Activated CD4-positive, alpha-beta T cell treated with anti-CD3 and anti-CD28 coated beads, Interleukin-2, amount 10 ng/mL, durations not matched to agents 24 days and 14 days (primary cell): ENCODE measurements around the gene PTTG1IP. TPM values are rescaled to one million over a fixed set of nuclear protein-coding genes. Genes with fewer than 3 reads are reported as not detected.
A peak's percentile ranks its signal among the peaks of the same experiment; 100 is the strongest.

Experiments
- DNase-seq: peaks from one replicate; pipeline ENCODE4 v3.0.0; 2022
- H3K27ac Mint-ChIP-seq: one replicate; pipeline ENCODE4 v1.8.0; 2022; ENCODE audit warnings: mild to moderate bottlenecking, mixed read lengths
- H3K27me3 Mint-ChIP-seq: one replicate; pipeline ENCODE4 v1.8.0; 2022; ENCODE audit warnings: mixed read lengths
- H3K36me3 Mint-ChIP-seq: one replicate; pipeline ENCODE4 v1.8.0; 2022; ENCODE audit warnings: low read depth, mild to moderate bottlenecking, mixed read lengths
- H3K4me1 Mint-ChIP-seq: one replicate; pipeline ENCODE4 v1.8.0; 2021; ENCODE audit warnings: mixed read lengths
- H3K4me3 Mint-ChIP-seq: one replicate; pipeline ENCODE4 v1.8.0; 2022; ENCODE audit warnings: mild to moderate bottlenecking, moderate library complexity, mixed read lengths
- H3K9me3 Mint-ChIP-seq: one replicate; pipeline ENCODE4 v1.8.0; 2021; ENCODE audit warnings: mixed read lengths
- intact Hi-C: fragments of 100-400 bp; cut with micrococcal nuclease; formaldehyde crosslinking; loops from one replicate; pipeline ENCODE4 v1.15.1; 2023
- total RNA-seq: library from RNA; stranded (reverse); gene quantifications from 2 replicates; pipeline ENCODE4 v1.2.3, GENCODE V29; 2022

The PTTG1IP gene
- total RNA-seq, 1 donor from 2014 or later, result 46.5 TPM

DNA sequence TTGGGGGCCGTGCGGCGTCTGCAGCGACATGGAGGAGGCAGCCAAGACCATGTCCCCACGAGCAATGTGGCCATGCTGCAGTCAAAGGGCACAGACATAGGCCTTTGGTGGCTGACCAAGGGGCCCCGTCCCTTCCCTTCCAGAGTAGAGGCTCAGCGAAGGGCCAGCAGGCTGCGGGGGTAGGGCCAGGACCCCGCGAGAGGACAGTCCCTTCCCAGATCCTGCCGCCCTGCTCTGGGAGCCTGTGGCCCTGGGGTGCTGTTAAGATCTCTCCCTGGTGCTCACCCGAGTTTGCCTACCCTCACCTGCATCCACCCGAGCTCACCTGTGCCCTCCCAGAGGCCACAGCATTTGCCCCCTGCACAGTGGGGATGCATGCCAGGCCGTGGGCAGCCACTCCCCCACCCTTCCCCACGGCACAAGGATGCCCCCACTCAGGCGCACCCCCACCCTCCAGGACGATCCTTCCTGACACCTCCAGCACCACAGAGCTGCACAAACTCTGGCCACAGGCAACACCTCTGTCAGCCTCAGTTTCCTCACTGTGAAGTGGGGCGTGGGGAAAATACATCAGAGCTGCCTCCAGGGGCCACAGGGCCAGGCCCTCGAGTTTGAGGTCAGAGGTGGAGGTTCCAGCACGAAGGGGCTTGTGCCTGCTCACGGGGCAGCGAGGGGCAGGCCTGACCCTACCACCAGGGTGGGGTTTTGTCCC lies 31.7 kb upstream of the PTTG1IP start:
- Mint-ChIP-seq H3K36me3 (peaks cover 66% of the 10 kb centered on the region), H3K27me3 (no peaks in the 10 kb centered on the region), H3K4me3 (no peak overlapping the region), H3K4me1 (peaks cover 22% of the 10 kb centered on the region), H3K9me3 (no peaks in the 10 kb centered on the region), H3K27ac (no peak overlapping the region)
- intact Hi-C loops, result no loop called here
- DNase-seq, result no peak

DNA sequence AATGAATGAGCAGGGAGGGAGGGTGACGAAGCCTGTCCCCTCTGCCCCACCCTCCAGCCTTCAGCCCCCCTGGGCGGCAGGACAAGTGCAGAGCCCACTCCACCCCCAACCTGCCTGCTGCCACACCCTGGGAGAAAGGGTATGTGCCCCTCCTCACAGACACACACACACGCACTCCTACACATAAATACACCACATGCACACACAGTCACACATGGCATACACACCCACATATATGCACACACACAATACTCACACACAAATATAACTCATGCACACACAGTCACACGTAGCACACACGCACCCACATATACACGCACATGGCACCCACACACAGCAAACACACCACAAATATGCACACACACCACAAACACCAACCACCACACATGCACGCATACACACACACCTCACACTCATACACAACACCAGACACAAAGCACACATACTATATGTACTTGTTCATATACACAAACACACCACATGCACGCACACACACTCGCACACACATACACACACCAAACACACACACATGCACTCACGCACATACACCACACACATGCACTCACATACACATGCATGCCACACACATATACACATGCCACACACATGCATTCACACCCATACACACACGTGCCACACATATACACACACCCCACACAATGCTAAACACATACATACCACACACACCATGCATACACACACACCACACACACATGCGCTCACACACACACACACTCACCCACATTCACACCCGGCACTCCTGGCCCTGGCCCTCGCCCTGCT lies 30.8 kb upstream of the PTTG1IP start:
- no peak overlapping the region for H3K27ac Mint-ChIP-seq
- H3K4me3 Mint-ChIP-seq, result no peak overlapping the region
- H3K36me3 Mint-ChIP-seq, result peaks cover 66% of the 10 kb centered on the region
- no peaks in the 10 kb centered on the region for H3K27me3 Mint-ChIP-seq
- H3K4me1 Mint-ChIP-seq, result peaks cover 17% of the 10 kb centered on the region
- H3K9me3 Mint-ChIP-seq, result no peaks in the 10 kb centered on the region
- intact Hi-C loops, result no loop called here
- DNase-seq, result no peak

DNA sequence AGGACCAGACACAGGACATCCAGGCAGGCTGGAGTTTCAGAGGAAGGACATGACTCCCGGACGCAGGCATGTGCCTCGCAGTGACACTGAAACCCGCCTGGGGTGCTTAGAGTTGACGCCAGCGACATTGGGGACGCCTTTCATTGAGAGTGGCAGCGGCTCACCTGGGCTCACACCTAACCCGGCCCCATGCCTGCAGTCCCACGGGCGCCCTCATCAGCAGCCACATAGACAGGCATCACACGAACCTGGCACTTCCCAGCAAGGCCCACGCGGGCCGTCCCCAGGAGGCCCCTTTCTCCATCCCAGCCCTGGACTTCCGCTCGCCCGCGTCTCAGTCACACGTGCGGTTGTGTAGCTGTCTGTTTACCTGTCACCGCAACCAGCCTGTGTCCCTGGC lies 30.2 kb upstream of the PTTG1IP start:
- no peak overlapping the region for H3K27ac Mint-ChIP-seq
- peaks cover 62% of the 10 kb centered on the region for H3K36me3 Mint-ChIP-seq
- H3K27me3 Mint-ChIP-seq, result no peaks in the 10 kb centered on the region
- peaks cover 12% of the 10 kb centered on the region for H3K4me1 Mint-ChIP-seq
- intact Hi-C loops, result no loop called here
- H3K4me3 Mint-ChIP-seq, result no peak overlapping the region
- H3K9me3 Mint-ChIP-seq, result no peaks in the 10 kb centered on the region
- no peak for DNase-seq

DNA sequence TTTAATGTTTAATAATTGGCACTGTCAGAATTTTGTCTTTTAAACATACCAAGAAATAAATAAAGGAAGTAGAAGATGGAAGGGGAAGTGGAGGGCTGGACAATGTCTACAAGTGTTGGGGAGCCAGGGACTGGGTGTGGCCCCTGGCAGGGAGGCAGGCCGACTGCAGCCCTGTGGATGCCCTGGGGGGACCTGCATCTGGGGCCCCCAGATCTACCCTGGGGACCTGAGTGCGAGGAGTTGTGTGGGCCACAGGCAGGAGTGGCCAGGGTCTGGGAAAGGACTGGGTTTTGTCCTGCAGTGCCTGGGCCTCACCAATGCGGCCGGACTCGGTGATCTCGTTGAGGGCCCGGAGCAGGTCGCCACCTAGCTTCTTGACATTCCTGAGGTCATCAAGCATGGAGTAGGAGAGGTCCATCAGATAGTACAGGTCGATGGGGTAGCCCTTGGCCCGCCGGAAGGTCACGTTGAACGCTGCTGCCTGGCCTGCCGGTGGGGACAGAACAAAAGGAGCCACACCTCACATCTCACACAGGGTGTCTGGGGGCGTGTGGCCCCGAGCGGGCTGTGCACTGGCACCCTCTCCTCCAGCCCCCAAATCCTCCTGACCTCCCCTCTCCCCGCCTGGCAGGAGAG lies 29.7 kb upstream of the PTTG1IP start:
- Mint-ChIP-seq H3K27me3 (no peaks in the 10 kb centered on the region), H3K36me3 (peaks cover 63% of the 10 kb centered on the region), H3K27ac (no peak overlapping the region), H3K9me3 (no peaks in the 10 kb centered on the region), H3K4me1 (peaks cover 9% of the 10 kb centered on the region), H3K4me3 (no peak overlapping the region)
- no peak for DNase-seq
- intact Hi-C loops, result no loop called here

DNA sequence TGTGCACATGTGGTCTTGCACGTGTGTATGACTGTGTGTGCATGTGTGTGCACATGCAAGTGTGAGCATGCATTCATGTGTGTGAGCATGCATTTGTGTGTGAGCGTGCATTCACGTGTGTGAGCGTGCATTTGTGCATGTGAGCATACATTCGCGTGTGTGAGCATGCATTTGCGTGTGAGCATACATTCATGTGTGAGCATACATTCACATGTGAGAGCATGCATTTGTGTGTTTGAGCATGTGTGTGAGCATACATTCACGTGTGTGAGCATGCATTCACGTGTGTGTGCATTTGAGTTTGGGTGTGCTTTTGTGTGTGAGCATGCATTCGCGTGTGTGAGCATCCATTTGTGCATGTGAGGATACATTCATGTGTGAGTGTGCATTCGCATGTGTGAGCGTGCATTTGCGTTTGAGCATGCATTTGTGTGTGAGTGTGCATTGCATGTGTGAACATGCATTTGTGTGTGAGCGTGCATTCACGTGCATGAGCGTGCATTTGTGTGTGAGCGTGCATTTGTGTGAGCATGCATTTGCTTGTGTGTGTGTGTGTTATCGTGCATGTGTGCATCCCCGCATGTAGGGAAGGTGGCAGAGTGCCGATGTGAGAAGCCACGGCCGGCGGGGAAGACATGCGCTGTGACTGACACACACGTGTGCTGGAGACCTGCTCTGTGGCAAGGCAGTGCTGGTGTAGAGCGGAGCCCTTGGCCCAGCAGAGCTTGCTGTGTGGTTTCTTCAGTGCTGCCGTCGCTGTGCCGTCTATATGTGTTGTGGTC lies 29.0 kb upstream of the PTTG1IP start:
- H3K27me3 Mint-ChIP-seq, result no peaks in the 10 kb centered on the region
- H3K4me1 Mint-ChIP-seq, result peaks cover 9% of the 10 kb centered on the region
- H3K4me3 Mint-ChIP-seq, result no peak overlapping the region
- no peak overlapping the region for H3K27ac Mint-ChIP-seq
- DNase-seq, result no peak
- no peaks in the 10 kb centered on the region for H3K9me3 Mint-ChIP-seq
- intact Hi-C loops, result no loop called here
- H3K36me3 Mint-ChIP-seq, result peaks cover 67% of the 10 kb centered on the region

DNA sequence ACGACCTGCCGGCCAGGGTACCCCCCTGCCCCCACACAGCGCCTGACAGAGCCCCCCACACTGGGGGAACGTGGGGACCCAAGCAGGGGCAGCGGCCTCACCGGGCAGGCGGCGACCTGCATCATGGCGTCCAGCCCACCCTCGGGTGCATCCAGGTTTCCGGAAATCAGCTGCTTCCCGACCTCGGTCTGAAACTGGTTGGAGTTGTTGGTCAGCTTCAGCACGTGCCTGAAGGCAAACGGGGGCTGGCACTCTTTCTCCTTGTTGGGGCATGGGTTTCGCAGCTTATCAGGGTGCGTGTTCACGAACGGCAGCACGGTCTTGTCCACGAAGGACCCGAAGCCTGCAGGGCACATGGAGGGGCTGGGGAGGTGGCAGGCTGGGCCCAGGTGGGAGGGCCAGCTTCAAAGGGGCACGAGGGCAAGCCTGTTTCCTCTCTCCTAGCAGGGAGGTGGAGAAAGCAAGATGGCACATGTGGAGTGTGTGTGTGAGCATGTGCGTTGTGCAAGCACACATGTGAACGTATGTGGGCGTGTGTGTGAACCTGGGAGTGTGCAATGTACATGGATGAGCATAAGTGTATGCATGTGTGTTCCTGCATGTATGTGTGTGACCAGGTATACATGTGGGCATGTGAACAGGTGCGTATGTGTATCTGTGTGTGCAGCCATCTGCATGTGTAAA lies 28.0 kb upstream of the PTTG1IP start:
- no peak overlapping the region for H3K27ac Mint-ChIP-seq
- H3K4me1 Mint-ChIP-seq, result peaks cover 9% of the 10 kb centered on the region
- no peak overlapping the region for H3K4me3 Mint-ChIP-seq
- no peak for DNase-seq
- H3K36me3 Mint-ChIP-seq, result peaks cover 70% of the 10 kb centered on the region
- no peaks in the 10 kb centered on the region for H3K27me3 Mint-ChIP-seq
- intact Hi-C loops, result no loop called here
- H3K9me3 Mint-ChIP-seq, result no peaks in the 10 kb centered on the region

DNA sequence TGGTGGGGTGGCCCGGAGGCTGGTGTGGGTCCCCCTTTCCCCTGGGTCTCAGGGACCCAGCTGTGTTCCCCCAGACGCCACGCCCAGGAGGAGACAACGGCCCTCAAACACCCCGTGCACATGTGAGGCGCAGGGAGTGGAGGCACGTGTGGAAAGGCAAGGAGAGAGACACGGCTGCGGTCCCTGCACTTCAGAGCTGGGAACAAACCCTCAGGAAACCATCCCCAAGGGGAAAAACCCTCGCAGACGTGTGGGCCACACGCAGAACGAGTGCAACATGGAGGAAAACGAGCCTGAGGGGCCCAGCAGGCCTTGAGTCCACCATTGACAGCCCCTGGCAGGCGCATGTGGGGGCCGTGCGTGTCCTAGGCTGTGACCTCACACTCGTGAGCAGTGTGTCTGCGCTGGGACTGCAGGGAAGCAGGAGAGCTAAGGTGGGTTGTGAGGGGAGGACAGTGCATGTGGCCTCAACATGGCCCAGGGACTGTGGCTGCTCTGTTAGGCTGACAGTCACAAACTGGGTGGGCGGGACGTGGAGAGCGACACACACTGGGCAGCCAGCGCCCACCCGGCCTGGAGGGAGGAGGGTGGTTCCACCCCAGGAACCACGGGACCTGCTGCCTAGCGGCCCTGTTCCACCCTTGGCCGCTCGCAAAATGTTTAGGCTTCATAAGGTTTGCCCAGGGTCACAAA lies 27.2 kb upstream of the PTTG1IP start:
- no peak for DNase-seq
- H3K9me3 Mint-ChIP-seq, result no peaks in the 10 kb centered on the region

DNA sequence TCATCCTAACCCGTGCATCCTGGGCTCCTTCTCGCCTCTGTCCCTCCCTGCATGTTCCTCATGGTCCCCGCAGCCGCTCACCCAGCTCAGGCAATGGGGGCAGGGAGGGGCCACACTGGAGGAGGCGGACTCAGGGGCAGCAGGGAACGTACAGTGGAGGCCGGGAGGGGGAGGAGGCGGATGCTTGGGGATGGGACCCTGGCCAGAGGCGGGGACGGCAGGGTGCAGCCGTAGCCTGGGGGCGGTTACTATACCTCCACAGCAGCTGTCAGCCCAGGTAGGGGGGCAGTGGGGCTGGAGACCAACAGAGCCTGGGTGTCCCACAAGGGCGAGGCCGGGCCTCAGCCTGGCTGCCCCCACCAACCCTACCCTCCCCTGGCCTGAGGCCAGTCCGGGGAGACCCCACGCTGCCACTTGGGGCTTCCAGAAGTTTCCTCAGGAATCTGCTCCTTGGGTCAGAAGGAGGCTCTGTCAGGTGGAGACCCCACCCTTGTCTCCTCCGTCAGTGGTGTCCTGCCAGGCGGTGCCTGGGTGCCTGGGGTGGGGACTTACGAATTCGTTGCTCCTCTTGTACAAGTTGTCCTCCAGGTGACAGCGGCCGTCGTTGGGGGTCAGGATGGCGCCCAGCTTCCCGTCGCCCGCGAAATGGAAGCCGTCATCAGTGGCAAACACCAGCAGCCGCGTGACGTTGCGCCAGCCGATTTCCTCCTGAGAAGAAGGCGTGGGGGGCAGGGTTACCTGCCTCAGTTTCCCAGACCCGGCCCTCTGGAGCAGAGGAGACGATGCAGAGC lies 26.5 kb upstream of the PTTG1IP start:
- Mint-ChIP-seq H3K9me3 (no peaks in the 10 kb centered on the region), H3K4me1 (peaks cover 6% of the 10 kb centered on the region), H3K4me3 (no peak overlapping the region), H3K27ac (no peak overlapping the region), H3K36me3 (peaks cover 64% of the 10 kb centered on the region), H3K27me3 (no peaks in the 10 kb centered on the region)
- intact Hi-C loops, result no loop called here
- no peak for DNase-seq

More for the DNA sequence above, 27.2 kb upstream of the PTTG1IP start:
- intact Hi-C loops, result no loop called here
- Mint-ChIP-seq H3K4me1 (peaks cover 6% of the 10 kb centered on the region), H3K27ac (no peak overlapping the region), H3K27me3 (no peaks in the 10 kb centered on the region), H3K4me3 (no peak overlapping the region), H3K36me3 (peaks cover 68% of the 10 kb centered on the region)

DNA sequence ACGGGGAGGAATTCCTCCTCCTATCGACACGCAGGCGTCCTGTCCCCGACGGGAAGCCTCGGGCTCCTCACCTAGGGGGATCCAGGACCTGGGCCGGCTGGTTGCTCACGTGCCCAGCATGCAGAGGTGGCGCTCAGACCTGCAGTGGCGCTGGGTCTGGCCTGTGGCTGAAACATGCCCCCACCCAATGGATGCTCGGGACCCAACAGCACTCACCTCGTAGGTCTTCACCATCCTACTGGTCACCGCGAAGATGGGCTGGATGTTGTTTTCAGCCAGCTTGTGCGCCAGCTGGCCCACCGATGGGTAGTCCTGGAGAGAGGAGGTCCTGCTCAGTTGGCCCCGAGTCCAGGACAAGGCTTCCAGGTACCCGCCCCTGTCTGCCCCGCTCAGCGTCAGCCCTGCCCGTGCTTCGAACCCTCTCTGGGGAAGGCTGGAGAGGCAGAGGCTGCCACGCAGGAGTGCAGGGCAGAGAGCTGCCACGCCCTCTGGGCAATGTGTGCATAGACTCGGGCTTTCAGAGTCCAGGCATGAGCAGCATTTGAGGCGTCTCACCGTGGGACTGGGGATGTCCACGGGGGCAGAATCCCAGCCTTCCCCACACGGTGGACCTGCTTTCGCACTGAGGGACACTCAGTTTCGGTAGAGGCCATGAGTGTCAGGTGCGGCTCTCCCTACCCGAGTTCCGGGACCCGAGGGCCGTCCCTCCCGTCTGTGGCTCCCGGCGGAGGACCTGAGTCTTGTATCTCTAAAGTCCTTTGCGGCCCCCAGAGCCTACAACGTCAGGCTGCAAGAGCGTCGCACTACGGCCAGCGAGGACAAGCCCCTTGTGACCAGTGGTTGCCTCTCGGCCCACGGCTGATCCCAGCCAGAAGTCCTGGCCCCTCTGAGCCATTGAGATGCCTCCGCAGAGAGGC lies 25.6 kb upstream of the PTTG1IP start:
- H3K9me3 Mint-ChIP-seq, result no peaks in the 10 kb centered on the region
- H3K4me3 Mint-ChIP-seq, result no peak overlapping the region

DNA sequence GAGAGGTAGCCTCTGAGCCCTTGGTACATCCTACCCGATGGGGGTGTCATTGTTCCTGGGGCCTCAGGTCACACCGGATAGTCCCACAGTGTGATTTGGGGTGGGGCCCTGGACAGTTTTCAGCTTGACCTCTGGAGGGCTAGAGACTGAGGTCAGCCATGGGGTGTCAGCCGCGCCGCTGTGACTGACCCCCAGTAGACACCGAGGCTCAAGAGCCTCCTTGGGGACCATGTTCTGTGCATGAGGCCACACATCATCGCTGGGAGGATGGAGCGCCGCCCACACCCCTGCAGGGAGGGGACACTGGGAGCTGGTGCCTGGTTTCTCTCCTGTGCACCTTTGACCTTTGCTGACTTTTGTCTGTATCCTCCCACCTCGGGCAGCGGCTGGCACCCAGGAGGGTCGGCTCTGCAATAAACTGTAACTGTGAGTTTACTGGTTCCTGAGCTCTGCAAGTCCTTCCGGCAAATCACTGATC lies 24.6 kb upstream of the PTTG1IP start:
- H3K4me1 Mint-ChIP-seq, result peaks cover 5% of the 10 kb centered on the region
- no peak overlapping the region for H3K4me3 Mint-ChIP-seq
- no peaks in the 10 kb centered on the region for H3K9me3 Mint-ChIP-seq
- H3K27ac Mint-ChIP-seq, result no peak overlapping the region
- H3K36me3 Mint-ChIP-seq, result peaks cover 53% of the 10 kb centered on the region
- DNase-seq, result no peak
- intact Hi-C loops, result no loop called here
- no peaks in the 10 kb centered on the region for H3K27me3 Mint-ChIP-seq

More for the DNA sequence above, 25.6 kb upstream of the PTTG1IP start:
- H3K27ac Mint-ChIP-seq, result no peak overlapping the region
- intact Hi-C loops, result no loop called here
- H3K36me3 Mint-ChIP-seq, result peaks cover 58% of the 10 kb centered on the region
- no peak for DNase-seq
- H3K27me3 Mint-ChIP-seq, result no peaks in the 10 kb centered on the region
- H3K4me1 Mint-ChIP-seq, result peaks cover 2% of the 10 kb centered on the region

DNA sequence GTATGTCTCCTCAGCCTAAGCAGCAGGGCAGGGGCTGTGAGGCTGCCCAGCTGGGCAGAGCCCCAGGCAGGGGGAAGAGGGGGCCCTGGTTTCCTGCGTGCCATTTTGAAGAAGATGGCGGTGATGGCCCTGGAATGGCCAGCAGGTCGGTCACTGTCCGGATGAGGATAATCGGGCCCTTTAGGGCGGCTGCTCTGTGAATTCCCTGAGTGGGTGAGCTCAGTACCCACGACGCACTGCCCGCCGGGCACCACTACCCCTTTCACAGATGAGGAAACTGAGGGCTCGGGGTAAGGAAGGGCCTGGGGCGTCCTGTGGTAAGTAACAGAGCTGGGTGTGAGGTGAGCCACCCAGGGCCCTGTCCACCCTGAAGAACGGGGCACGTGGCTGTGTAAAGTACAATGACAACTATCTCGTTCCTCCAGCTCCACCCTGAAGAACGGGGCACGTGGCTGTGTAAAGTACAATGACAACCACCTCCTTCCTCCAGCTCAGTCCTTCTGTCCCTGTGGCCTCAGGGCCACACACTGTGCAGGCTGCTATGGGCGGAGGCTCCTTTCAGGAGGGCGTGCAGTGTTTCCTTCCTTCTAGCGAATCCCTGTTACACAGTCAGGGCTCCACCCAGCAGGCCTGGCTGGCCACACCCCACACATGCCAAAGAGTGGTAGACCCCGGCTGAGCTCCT lies 24.0 kb upstream of the PTTG1IP start:
- Mint-ChIP-seq H3K27ac (no peak overlapping the region), H3K4me3 (no peak overlapping the region), H3K27me3 (no peaks in the 10 kb centered on the region), H3K9me3 (no peaks in the 10 kb centered on the region), H3K4me1 (peaks cover 6% of the 10 kb centered on the region), H3K36me3 (peaks cover 51% of the 10 kb centered on the region)
- peak; percentile 68 for DNase-seq
- intact Hi-C loops, result no loop called here
